Neural progenitor cell (in vitro differentiated cells): ENCODE results near the gene WDR27.
"Not testable (repeated sequence)": the region's sequence is repeated elsewhere in the genome, so short reads cannot be mapped to it uniquely, and the experiment has no call there.

ENCODE experiments used
- EZH2 ChIP-seq: fragments of 200-600 bp; sonication (generic); IDR thresholded peaks from 2 replicates; pipeline ENCODE4 v1.6.1; 2017; ENCODE audit warnings: antibody characterized with exemption, mild to moderate bottlenecking, moderate library complexity
- EZH2phosphoT487 ChIP-seq: fragments of 200-600 bp; sonication (generic); IDR thresholded peaks from 2 replicates; pipeline ENCODE4 v1.6.1; 2017; ENCODE audit warnings: antibody characterized with exemption

- TF ChIP-seq EZH2phosphoT487, EZH2: not testable (repeated sequence)
Measured at GRCh38 chr6:169645459-169645858, 56.4 kb downstream of the WDR27 start.
